Stimulated activated memory B cell treated with anti-CD40 and anti-IgM and Interleukin-4, amounts not matched to agents 10 μg/mL and 1 μg/mL and 100 μg/mL, for 72 hours (primary cell): Measurements from ENCODE around the gene PHF19.
A peak's percentile ranks its signal among the peaks of the same experiment; 100 is the strongest.

ENCODE experiments used
- ATAC-seq: fragments of 150-1000 bp; cut with Tn5 transposase; 2 replicates; pipeline ENCODE4 v1.10.0; 2021
- H3K27ac Mint-ChIP-seq: one replicate; pipeline ENCODE4 v1.8.0; 2022; ENCODE audit warnings: mild to moderate bottlenecking, mixed read lengths
- H3K27me3 Mint-ChIP-seq: one replicate; pipeline ENCODE4 v1.8.0; 2022; ENCODE audit warnings: mixed read lengths
- H3K36me3 Mint-ChIP-seq: one replicate; pipeline ENCODE4 v1.8.0; 2022; ENCODE audit warnings: mixed read lengths
- H3K4me1 Mint-ChIP-seq: one replicate; pipeline ENCODE4 v1.8.0; 2022; ENCODE audit warnings: mixed read lengths
- H3K4me3 Mint-ChIP-seq: one replicate; pipeline ENCODE4 v1.8.0; 2022; ENCODE audit warnings: mild to moderate bottlenecking, moderate library complexity, mixed read lengths
- H3K9me3 Mint-ChIP-seq: one replicate; pipeline ENCODE4 v1.8.0; 2022; ENCODE audit warnings: mixed read lengths

Gene PHF19

DNA sequence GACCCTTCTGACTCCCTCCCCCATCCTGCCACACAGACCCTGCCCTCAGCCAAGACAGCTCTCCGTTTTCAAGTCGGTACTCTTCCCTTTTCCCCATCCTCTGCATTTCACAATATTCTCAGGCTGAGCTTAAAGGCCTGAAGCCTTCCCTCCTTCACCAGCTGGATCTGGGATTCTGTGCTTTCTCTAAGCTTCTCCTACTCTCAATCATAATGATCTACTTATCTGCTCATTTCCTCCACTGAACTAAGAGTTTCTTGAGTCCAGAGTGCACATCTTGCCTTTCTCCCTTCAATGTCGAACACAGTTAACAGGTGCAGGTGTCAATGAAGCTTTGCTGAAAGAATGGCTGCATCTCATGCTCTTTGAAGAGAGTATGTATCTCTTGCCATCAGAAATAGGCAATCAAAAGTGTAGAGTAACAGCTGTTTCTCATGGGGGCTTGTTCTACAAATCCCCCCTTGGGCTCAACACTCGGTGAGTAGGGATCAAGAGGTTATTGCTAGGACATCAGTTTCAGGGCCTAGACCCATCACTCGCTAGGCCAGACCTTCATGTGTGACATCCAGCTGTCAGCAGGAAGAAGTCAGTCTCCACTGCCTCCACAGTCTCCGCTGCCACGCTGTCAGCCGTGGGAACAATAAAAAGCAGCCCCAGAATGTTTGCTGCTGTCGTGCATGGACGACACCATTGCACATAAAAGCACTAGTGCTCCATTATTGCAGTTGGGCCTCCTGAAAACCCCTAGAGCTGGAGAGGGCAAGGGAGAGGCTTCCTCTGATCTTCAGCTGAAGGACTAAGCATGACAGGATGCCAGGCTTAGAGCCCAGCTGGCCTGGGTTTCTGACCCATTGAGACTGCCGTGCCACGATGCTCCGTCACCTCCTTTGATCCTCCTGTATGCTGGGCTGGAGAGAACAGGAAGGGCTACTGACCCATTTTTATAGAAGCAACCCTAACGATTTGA is 25.9 kb upstream of the PHF19 start:
- peaks cover 54% of the 10 kb centered on the region for H3K36me3 Mint-ChIP-seq
- ATAC-seq = no peak
- H3K4me3 Mint-ChIP-seq = peak overlapping the region; percentile 0
- H3K27me3 Mint-ChIP-seq = no peaks in the 10 kb centered on the region
- peak overlapping the region; percentile 78 for H3K27ac Mint-ChIP-seq
- H3K9me3 Mint-ChIP-seq = no peaks in the 10 kb centered on the region
- H3K4me1 Mint-ChIP-seq = peaks cover 80% of the 10 kb centered on the region

DNA sequence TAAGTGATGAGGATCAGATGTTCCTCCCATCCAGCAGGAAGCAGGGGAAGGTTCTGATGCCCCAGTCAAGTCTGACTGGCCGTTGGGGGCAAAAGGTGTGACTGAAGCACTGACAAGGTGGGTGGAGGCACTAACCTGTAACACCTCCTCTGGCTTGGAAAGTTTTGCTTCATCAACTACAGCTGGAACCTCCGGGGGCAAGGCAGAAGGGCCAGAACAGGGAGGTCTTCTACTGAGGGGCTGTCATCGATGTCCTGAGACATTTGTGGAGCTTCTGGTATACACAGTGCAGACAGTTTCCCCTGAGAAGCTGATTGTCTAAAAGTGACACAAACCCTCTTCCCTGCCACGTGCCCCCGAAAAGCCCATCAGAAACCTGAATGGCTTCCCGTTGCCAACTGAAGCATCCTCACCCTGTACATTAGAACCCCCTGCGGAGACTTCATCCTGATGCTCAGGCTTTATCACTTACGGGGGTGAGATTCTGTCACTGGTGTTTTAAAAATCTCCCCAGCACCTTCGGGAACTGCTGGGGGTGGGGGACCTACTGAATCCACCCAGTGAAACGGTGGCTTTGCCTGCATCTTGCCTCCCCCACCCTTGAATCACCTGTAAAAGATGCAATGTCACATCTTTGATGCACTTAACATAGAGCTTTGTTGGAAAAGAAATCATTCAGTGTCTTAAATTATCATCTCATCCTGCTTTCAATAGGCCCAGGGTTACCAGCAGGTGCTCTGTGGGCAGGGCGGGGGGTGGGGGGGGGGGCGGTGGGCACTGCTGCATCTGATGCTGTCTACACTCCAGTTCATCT is 25.0 kb upstream of the PHF19 start:
- ATAC-seq = no peak
- no peaks in the 10 kb centered on the region for H3K9me3 Mint-ChIP-seq
- H3K4me3 Mint-ChIP-seq = no peak overlapping the region
- peaks cover 47% of the 10 kb centered on the region for H3K36me3 Mint-ChIP-seq
- H3K4me1 Mint-ChIP-seq = peaks cover 75% of the 10 kb centered on the region
- H3K27ac Mint-ChIP-seq = peak overlapping the region; percentile 78
- H3K27me3 Mint-ChIP-seq = no peaks in the 10 kb centered on the region

DNA sequence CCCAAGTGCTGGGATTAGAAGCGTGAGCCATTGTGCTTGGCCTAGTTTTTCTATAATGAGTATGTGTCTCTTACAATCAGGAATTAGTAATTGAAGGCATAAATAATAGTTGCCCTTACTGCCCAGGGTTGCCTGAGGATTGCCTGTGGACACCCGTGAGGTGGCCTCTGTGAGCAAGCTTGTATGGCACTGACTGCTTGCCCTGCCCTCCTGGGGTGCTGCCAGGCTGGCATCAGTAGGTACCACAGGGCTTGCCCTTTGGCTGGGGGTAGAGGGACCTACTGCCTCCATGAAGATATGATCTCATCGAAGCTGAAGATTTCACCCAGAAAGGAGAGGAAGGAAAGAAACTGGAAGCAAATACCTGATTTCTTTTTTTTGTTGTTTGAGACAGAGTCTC is 23.8 kb upstream of the PHF19 start:
- peaks cover 67% of the 10 kb centered on the region for H3K4me1 Mint-ChIP-seq
- H3K4me3 Mint-ChIP-seq = no peak overlapping the region
- no peak for ATAC-seq
- H3K27me3 Mint-ChIP-seq = no peaks in the 10 kb centered on the region
- no peaks in the 10 kb centered on the region for H3K9me3 Mint-ChIP-seq
- H3K36me3 Mint-ChIP-seq = peaks cover 43% of the 10 kb centered on the region
- H3K27ac Mint-ChIP-seq = peak overlapping the region; percentile 78

- H3K36me3 Mint-ChIP-seq = peaks cover 32% of the 10 kb centered on the region
- H3K4me3 Mint-ChIP-seq = peak overlapping the region; percentile 30
- H3K27ac Mint-ChIP-seq = peak overlapping the region; percentile 78
- peaks cover 55% of the 10 kb centered on the region for H3K4me1 Mint-ChIP-seq
- no peaks in the 10 kb centered on the region for H3K27me3 Mint-ChIP-seq
- no peak for ATAC-seq
- no peaks in the 10 kb centered on the region for H3K9me3 Mint-ChIP-seq
These were observed 22.6 kb upstream of the PHF19 start for GRCh38 chr9:120899490-120900068.

- Mint-ChIP-seq H3K4me1 (peaks cover 48% of the 10 kb centered on the region), H3K27me3 (no peaks in the 10 kb centered on the region), H3K9me3 (no peaks in the 10 kb centered on the region), H3K27ac (peak overlapping the region; percentile 32), H3K36me3 (peaks cover 28% of the 10 kb centered on the region), H3K4me3 (no peak overlapping the region)
- no peak for ATAC-seq
These were observed 21.4 kb upstream of the PHF19 start for GRCh38 chr9:120898396-120898795.

GRCh38 chr9:120895951-120896350 is 19.0 kb upstream of the PHF19 start:
- no peak for ATAC-seq
- Mint-ChIP-seq H3K9me3 (no peaks in the 10 kb centered on the region), H3K27ac (no peak overlapping the region), H3K4me3 (no peak overlapping the region), H3K27me3 (no peaks in the 10 kb centered on the region), H3K36me3 (peaks cover 14% of the 10 kb centered on the region), H3K4me1 (peaks cover 51% of the 10 kb centered on the region)

DNA sequence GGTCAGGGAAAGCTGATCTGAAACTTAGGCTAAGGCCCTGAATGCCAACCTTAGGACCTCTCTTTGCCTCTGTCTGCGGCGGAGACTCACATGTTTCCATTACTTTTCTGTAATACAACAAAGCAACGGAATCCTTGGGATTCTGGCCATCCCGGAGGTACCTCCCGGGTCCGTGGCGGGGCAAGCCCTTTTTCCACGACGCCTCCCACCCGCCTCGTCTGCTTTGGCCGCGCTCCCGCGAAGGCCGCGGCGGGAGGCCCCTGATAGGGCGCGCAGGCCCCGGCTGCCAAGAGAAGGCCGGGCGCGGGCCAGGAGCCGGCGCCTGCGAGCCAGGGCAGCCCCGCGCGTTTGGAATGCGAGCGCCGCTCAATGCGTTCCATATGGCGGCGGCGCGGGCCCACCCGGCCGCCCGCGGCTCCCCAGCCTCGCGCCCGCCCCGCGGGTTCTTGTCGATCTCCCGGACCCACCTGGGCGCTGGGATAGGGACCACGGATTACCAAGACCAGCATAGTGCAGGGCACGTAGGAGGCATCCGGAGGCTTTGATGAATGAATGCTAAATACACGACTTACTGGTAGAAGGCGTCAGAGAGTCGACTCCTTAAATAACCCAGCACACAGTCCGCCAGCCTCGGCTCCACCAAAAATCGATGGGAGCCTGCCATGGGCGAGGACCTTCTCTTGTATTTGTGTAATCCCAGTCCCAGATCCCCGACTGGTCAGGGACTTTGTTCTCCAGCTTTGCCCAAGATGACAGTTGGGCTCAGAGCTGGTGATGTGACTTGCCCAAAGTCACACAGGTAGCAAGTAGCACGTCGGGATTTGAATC is 17.5 kb upstream of the PHF19 start:
- H3K27me3 Mint-ChIP-seq = no peaks in the 10 kb centered on the region
- no peaks in the 10 kb centered on the region for H3K9me3 Mint-ChIP-seq
- H3K4me1 Mint-ChIP-seq = peaks cover 47% of the 10 kb centered on the region
- H3K36me3 Mint-ChIP-seq = peaks cover 5% of the 10 kb centered on the region
- H3K4me3 Mint-ChIP-seq = no peak overlapping the region
- H3K27ac Mint-ChIP-seq = no peak overlapping the region
- no peak for ATAC-seq

GRCh38 chr9:120893611-120894307 is 16.8 kb upstream of the PHF19 start:
- Mint-ChIP-seq H3K9me3 (no peaks in the 10 kb centered on the region), H3K4me1 (peaks cover 50% of the 10 kb centered on the region), H3K4me3 (peak overlapping the region; percentile 50), H3K36me3 (peaks cover 5% of the 10 kb centered on the region), H3K27ac (peak overlapping the region; percentile 93), H3K27me3 (no peaks in the 10 kb centered on the region)
- peak; percentile 28 for ATAC-seq

DNA sequence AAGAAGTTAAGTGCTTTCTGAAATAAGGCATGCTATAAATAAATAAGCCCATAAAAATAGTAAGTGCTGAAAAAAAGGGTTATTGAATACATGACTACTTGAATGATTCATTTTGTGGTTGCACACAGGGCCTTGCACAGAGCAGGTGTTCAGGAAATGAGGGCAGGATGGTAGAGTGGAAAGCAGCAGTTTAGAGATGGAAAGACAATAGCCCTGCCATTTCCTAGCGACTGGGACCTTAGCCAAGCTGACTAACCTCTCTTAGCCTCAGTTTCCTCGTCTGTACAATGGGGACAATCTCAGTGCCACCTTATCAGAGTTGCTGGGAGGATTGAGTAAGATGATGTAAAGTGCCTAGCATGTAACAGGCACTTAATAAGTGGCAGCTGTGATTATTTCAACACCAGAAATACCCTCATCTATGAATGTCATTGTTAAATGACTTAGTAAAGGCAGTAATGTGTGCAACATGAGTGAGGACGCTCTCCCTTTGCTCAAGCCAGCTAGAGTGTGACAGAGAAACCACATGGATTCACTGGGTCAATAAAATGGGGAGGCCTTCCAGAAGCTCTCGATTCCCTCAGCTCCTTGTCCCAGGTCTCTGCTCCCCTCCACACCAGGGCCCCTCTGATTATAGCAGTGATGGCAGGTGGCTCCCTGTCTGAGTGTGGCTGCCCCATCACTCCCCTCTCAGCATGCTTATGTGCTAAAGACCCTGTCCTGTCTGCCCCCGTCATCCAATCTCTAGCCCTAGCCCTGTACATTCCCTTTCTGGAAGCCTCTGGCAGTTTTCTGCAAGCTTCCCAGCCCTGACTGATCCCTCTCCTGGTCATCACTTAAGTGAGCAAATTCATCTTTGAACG is 16.0 kb upstream of the PHF19 start:
- H3K27ac Mint-ChIP-seq = peak overlapping the region; percentile 93
- H3K36me3 Mint-ChIP-seq = peaks cover 5% of the 10 kb centered on the region
- H3K27me3 Mint-ChIP-seq = no peaks in the 10 kb centered on the region
- peaks cover 50% of the 10 kb centered on the region for H3K4me1 Mint-ChIP-seq
- H3K9me3 Mint-ChIP-seq = no peaks in the 10 kb centered on the region
- H3K4me3 Mint-ChIP-seq = peak overlapping the region; percentile 50
- peak; percentile 90 for ATAC-seq

DNA sequence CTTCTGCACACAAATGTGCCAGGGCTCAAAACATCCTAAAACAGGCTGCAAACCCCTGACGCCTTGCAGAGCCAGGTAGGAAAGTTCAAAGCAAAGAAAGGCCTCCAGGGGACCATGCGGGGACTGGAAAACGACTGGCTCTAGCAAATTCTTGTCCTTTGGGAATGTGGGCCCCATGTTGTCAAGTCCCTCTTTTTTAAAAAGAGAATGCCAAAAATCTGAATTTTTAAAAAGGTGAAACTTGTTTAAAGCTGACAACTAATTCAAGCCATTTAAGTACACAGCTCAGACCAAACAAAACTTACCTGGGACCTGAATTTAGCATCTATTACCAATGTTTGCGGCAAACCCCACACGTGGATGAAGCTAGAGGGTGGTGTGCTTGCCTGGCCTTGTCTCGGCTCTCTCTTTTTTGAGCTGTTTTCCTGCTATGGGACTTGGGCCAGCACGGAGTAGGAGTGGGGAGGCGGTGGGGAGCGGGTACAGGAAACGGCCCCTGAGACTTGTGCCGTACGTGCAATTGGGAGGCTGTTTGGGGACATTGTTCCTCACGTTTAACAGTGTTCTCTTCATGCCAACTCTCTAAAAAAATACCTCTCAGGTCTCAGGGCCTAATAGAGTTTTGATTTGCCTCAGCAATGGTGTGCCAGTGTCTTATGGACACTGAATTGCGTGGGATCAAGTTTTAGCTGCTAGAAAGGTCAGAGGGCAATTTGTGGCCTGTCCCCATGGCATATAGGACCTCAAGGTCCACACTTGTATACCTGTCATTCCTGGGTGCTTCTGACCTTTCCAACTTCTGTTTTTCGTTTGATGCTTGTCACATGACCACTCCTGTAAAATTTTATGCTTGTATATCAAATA is 15.1 kb upstream of the PHF19 start:
- H3K27ac Mint-ChIP-seq = peak overlapping the region; percentile 93
- peak; percentile 79 for ATAC-seq
- H3K4me3 Mint-ChIP-seq = peak overlapping the region; percentile 2
- no peaks in the 10 kb centered on the region for H3K9me3 Mint-ChIP-seq
- no peaks in the 10 kb centered on the region for H3K27me3 Mint-ChIP-seq
- peaks cover 5% of the 10 kb centered on the region for H3K36me3 Mint-ChIP-seq
- peaks cover 48% of the 10 kb centered on the region for H3K4me1 Mint-ChIP-seq

GRCh38 chr9:120891245-120891883 is 14.4 kb upstream of the PHF19 start:
- Mint-ChIP-seq H3K4me3 (no peak overlapping the region), H3K36me3 (no peaks in the 10 kb centered on the region), H3K27me3 (no peaks in the 10 kb centered on the region), H3K27ac (peak overlapping the region; percentile 93), H3K4me1 (peaks cover 50% of the 10 kb centered on the region), H3K9me3 (no peaks in the 10 kb centered on the region)
- ATAC-seq = no peak
